ENCODE results near the gene ZBTB37.
"Not testable (repeated sequence)": the region's sequence is repeated elsewhere in the genome, so short reads cannot be mapped to it uniquely, and the experiment has no call there.

Gene ZBTB37

GRCh38 chr1:173903827-173904531 lies 35.8 kb downstream of the ZBTB37 start:
- DNase-seq (ENCODE audit: low read depth in 2 of 2): no peak

- no peak for DNase-seq (ENCODE audit: low read depth in 2 of 2)
Observed at GRCh38 chr1:173913111-173913510, 44.9 kb downstream of the ZBTB37 start.

GRCh38 chr1:173914366-173914871 lies 46.2 kb downstream of the ZBTB37 start:
- DNase-seq (ENCODE audit: low read depth in 2 of 2): peak in 1 of 2 donors; percentile 1

- no peak for DNase-seq (ENCODE audit: low read depth in 2 of 2)
Observed at GRCh38 chr1:173915596-173915995, 47.4 kb downstream of the ZBTB37 start.

GRCh38 chr1:173916667-173917066 lies 48.5 kb downstream of the ZBTB37 start:
- DNase-seq (ENCODE audit: low read depth in 2 of 2): no peak

- no peak for DNase-seq (ENCODE audit: low read depth in 2 of 2)
Observed at GRCh38 chr1:173917149-173917548, 49.0 kb downstream of the ZBTB37 start, which contains the start of gene SERPINC1. Gene SERPINC1 (minus strand): TSS chr1:173917327. CDS start chr1:173917259, 68 bp downstream.

- no peak for DNase-seq (ENCODE audit: low read depth in 2 of 2)
Observed at GRCh38 chr1:173917635-173918493, 49.7 kb downstream of the ZBTB37 start.

- no peak for DNase-seq (ENCODE audit: low read depth in 2 of 2)
Observed at GRCh38 chr1:173920861-173921260, 52.7 kb downstream of the ZBTB37 start.

GRCh38 chr1:173925306-173926242 lies 57.4 kb downstream of the ZBTB37 start:
- DNase-seq (ENCODE audit: low read depth in 2 of 2): no peak

GRCh38 chr1:173930541-173930940 lies 62.4 kb downstream of the ZBTB37 start:
- not testable (repeated sequence) for DNase-seq (ENCODE audit: low read depth in 2 of 2)

- no peak for DNase-seq (ENCODE audit: low read depth in 2 of 2)
Observed at GRCh38 chr1:173934440-173934839, 66.3 kb downstream of the ZBTB37 start.

- no peak for DNase-seq (ENCODE audit: low read depth in 2 of 2)
Observed at GRCh38 chr1:173937062-173937461, 68.9 kb downstream of the ZBTB37 start.

- DNase-seq (ENCODE audit: low read depth in 2 of 2): no peak
Observed at GRCh38 chr1:173946380-173946921, 78.3 kb downstream of the ZBTB37 start.

- DNase-seq (ENCODE audit: low read depth in 2 of 2): no peak
Observed at GRCh38 chr1:173948594-173948993, 80.4 kb downstream of the ZBTB37 start.
